C1 segment of cervical spinal cord (tissue), 14 donors: ENCODE results near the gene TMEM25.

ENCODE experiments used
- DNase-seq, 14 donors: peaks; one replicate each; lab custom pipeline; 2025; lab: John Stamatoyannopoulos, UW

The TMEM25 gene

GRCh38 chr11:118581057-118581456 lies 50.1 kb downstream of the TMEM25 start:
- DNase-seq: no peak
